Endothelial cell of umbilical vein (primary cell): ENCODE data around the gene TJP1. TPM values are rescaled to one million over a fixed set of nuclear protein-coding genes. Genes with fewer than 3 reads are reported as not detected.

Experiments
- BruUV-seq: library from RNA; stranded (reverse); fragments of 400-500 nt; replicated peaks from 2 replicates; lab custom pipeline; 2021; lab: Mats Ljungman, UMichigan
- CTCF ChIA-PET: fragments of 300-600, 350-600 bp; sonication (Branson Sonifier 250); formaldehyde crosslinking; loops from one replicate; lab custom pipeline; 2021; ENCODE audit warnings: antibody characterized with exemption, inconsistent platforms; lab: Charles Lee
- POLR2A ChIA-PET: fragments of 300-600, 350-600 bp; sonication (Branson Sonifier 250); formaldehyde crosslinking; loops from one replicate; lab custom pipeline; 2021; ENCODE audit warnings: antibody characterized with exemption, inconsistent platforms; lab: Charles Lee
- DNase-seq: peaks from one replicate; pipeline ENCODE4 v3.0.0-alpha.2; 2011; ENCODE audit warnings: low read depth, low spot score
- FAIRE-seq: peaks from 2 replicates; lab custom pipeline; 2011; peaks lifted over from hg19 to GRCh38; lab: Jason Lieb, UNC
- H2AFZ ChIP-seq: 2 replicates; pipeline ENCODE4 v1.6.0; 2012; ENCODE audit warnings: low read depth, low read length, control low read depth, inconsistent platforms
- H3K27ac ChIP-seq: 2 replicates; pipeline ENCODE4 v1.5.1; 2011; ENCODE audit warnings: low read depth, mild to moderate bottlenecking, control low read depth, low read length, moderate library complexity; ENCODE audit not compliant: insufficient read depth
- H3K27me3 ChIP-seq, 2 experiments: 2 replicates each; pipeline versions ENCODE4 v1.6.0 to v1.6.1; 2011; ENCODE audit warnings: low read length in 2 of 2, mixed read lengths in 1 of 2; ENCODE audit not compliant: control insufficient read depth in 2 of 2, insufficient read depth in 2 of 2
- H3K36me3 ChIP-seq, 2 experiments: 2 replicates in 1 of 2; 3 replicates in 1 of 2; pipeline ENCODE4 v1.5.1; 2011; ENCODE audit warnings: low read length in 2 of 2, mild to moderate bottlenecking in 1 of 2, moderate library complexity in 1 of 2; ENCODE audit not compliant: control insufficient read depth in 2 of 2, insufficient read depth in 2 of 2; ENCODE audit errors: extremely low read depth in 1 of 2
- H3K4me1 ChIP-seq: 3 replicates; pipeline ENCODE4 v1.5.1; 2011; ENCODE audit warnings: mild to moderate bottlenecking, low read length; ENCODE audit not compliant: control insufficient read depth, insufficient read depth; ENCODE audit errors: extremely low read depth
- H3K4me2 ChIP-seq: 2 replicates; pipeline ENCODE4 v1.6.1; 2011; ENCODE audit warnings: low read length, control low read depth, mixed read lengths; ENCODE audit not compliant: insufficient read depth
- H3K4me3 ChIP-seq, 3 experiments: fragments of 200-600 bp in 1 of 3; sonication (generic), shearing (Covaris generic) in 1 of 3; replicated peaks in 1 of 3; 2 replicates each; pipeline ENCODE4 v1.5.1; 2011 to 2016; ENCODE audit warnings: control low read depth in 3 of 3, low read length in 3 of 3, mild to moderate bottlenecking in 2 of 3, inconsistent platforms in 1 of 3, low read depth in 1 of 3, moderate library complexity in 1 of 3; ENCODE audit not compliant: insufficient read depth in 1 of 3
- H3K79me2 ChIP-seq: 2 replicates; pipeline ENCODE4 v1.6.0; 2012; ENCODE audit warnings: low read length, inconsistent platforms; ENCODE audit not compliant: control insufficient read depth, insufficient read depth
- H3K9ac ChIP-seq: replicated peaks from 2 replicates; pipeline ENCODE3; 2011; ENCODE audit warnings: low read length, control low read depth; ENCODE audit not compliant: insufficient read depth; ENCODE audit errors: extremely low read depth
- H3K9me1 ChIP-seq: replicated peaks from 3 replicates; pipeline ENCODE4 v1.6.0; 2011; ENCODE audit warnings: mild to moderate bottlenecking, low read length; ENCODE audit not compliant: control insufficient read depth, insufficient read depth; ENCODE audit errors: extremely low read depth
- H3K9me3 ChIP-seq: replicated peaks from 2 replicates; pipeline ENCODE4 v1.5.1; 2012; ENCODE audit warnings: low read length, inconsistent platforms; ENCODE audit not compliant: control insufficient read depth, insufficient read depth
- H4K20me1 ChIP-seq: replicated peaks from 2 replicates; pipeline ENCODE3; 2011; ENCODE audit warnings: mild to moderate bottlenecking, low read length; ENCODE audit not compliant: control insufficient read depth, insufficient read depth; ENCODE audit errors: extremely low read depth
- CTCF ChIP-seq, 2 donors: IDR thresholded peaks; 1 replicate in 1 of 2; 2 replicates in 1 of 2; pipeline ENCODE4 v1.5.1; 2011; ENCODE audit warnings: low read length in 2 of 2, mild to moderate bottlenecking in 2 of 2, moderate library complexity in 2 of 2, control low read depth in 1 of 2, inconsistent platforms in 1 of 2, low read depth in 1 of 2; ENCODE audit not compliant: insufficient read depth in 1 of 2; ENCODE audit errors: extremely low read depth in 1 of 2
- EZH2 ChIP-seq: IDR thresholded peaks from 2 replicates; pipeline ENCODE4 v1.6.1; 2012; ENCODE audit warnings: borderline replicate concordance, low read depth, mild to moderate bottlenecking, moderate library complexity, low read length, inconsistent platforms; ENCODE audit not compliant: severe bottlenecking
- FOS ChIP-seq: IDR thresholded peaks from 2 replicates; pipeline ENCODE4 v1.6.1; 2011; ENCODE audit warnings: mild to moderate bottlenecking, low read length, moderate library complexity, borderline replicate concordance; ENCODE audit not compliant: insufficient read depth
- GATA2 ChIP-seq: IDR thresholded peaks from 2 replicates; pipeline ENCODE4 v1.7.0; 2011; ENCODE audit warnings: low read depth, mild to moderate bottlenecking, moderate library complexity, mixed read lengths, low read length; ENCODE audit not compliant: insufficient read length, insufficient read depth
- JUN ChIP-seq: IDR thresholded peaks from 2 replicates; pipeline ENCODE4 v1.6.1; 2011; ENCODE audit warnings: borderline replicate concordance, low read depth; ENCODE audit not compliant: insufficient read length, insufficient read depth
- MAX ChIP-seq: IDR thresholded peaks from 2 replicates; pipeline ENCODE4 v1.6.1; 2011; ENCODE audit not compliant: insufficient read depth, insufficient read length
- MYC ChIP-seq: IDR thresholded peaks from one replicate; pipeline ENCODE4 v1.6.1; 2011; ENCODE audit warnings: mild to moderate bottlenecking, low read depth, low read length
- POLR2A ChIP-seq: IDR thresholded peaks from 2 replicates; pipeline ENCODE4 v1.6.1; 2012; ENCODE audit warnings: low read depth, mild to moderate bottlenecking, control low read depth, low read length
- POLR2AphosphoS5 ChIP-seq: IDR thresholded peaks from 2 replicates; pipeline ENCODE4 v1.6.1; 2012; ENCODE audit warnings: low read depth, mild to moderate bottlenecking, control low read depth, low read length, moderate library complexity; ENCODE audit not compliant: insufficient read depth
- dilution Hi-C: fragments of 300-500 bp; cut with MboI; formaldehyde crosslinking; loops from one replicate; pipeline ENCODE4 v1.15.0; 2019; ENCODE audit warnings: low sequenced_read_pairs; ENCODE audit not compliant: extremely low pct_ligation_motif_present
- intact Hi-C: fragments of 100-400 bp; cut with micrococcal nuclease; formaldehyde crosslinking; loops from one replicate; pipeline ENCODE4 v1.10.0; 2022
- polyA plus RNA-seq, 4 experiments: library from polyadenylated mRNA; depleted of rRNA in 3 of 4; stranded (reverse) in 3 of 4; unstranded in 1 of 4; fragments of >200 nt; gene quantifications; 2 replicates each; pipeline versions ENCODE4 v1.2.1 to v1.2.3, GENCODE V29; 2011 to 2012; ENCODE audit warnings: missing spikeins in 1 of 4
- total RNA-seq: library from RNA; stranded (reverse); gene quantifications from 2 replicates; pipeline ENCODE4 v1.2.3, GENCODE V29; 2021

Gene TJP1
- total and polyA plus RNA-seq, 2 donors (not counting 3 experiments of a cell fraction or from before 2014, with no cell fraction given), result 45.6 to 128 TPM

GRCh38 chr15:29734917-29735572, 87.2 kb downstream of the TJP1 start:
- Histone ChIP-seq H2AFZ (no peak overlapping the region), H4K20me1 (no peaks in the 10 kb centered on the region), H3K27ac (no peak overlapping the region), H3K4me1 (peaks cover 14% of the 10 kb centered on the region), H3K9me1 (peaks cover 2% of the 10 kb centered on the region), H3K27me3 (no peaks in the 10 kb centered on the region), H3K79me2 (peaks cover 3% of the 10 kb centered on the region), H3K9ac (no peak overlapping the region), H3K4me3 (no peak overlapping the region), H3K4me2 (no peak overlapping the region), H3K36me3 (peaks cover 14 to 23% of the 10 kb centered on the region in 2 experiments), H3K9me3 (no peaks in the 10 kb centered on the region)
- FAIRE-seq (no peak), DNase-seq (no peak)
- intact Hi-C loops (loop anchor here (5.0 kb wide), 2 partner anchors 38 to 337 kb away; no protein-coding TSS in a partner anchor), dilution Hi-C loops (no loop called here)
- TF ChIP-seq GATA2 (no peak), POLR2A (no peak), MAX (no peak), POLR2AphosphoS5 (no peak), MYC (no peak), FOS (no peak), CTCF (IDR thresholded peaks at IDR 0.05; ENCODE audit: extremely low read depth in 1 of 2, insufficient read depth in 1 of 2, low read depth in 1 of 2, low read length in 2 of 2) (no peak), JUN (no peak), EZH2 (no peak)
- BruUV-seq, result no TSS peak
- CTCF ChIA-PET, result interaction anchor here (1.2 to 2.4 kb wide), 3 partner anchors 13 to 190 kb away, joined by 3 to 14 read pairs (median 7); no protein-coding TSS in a partner anchor
- POLR2A ChIA-PET, result no interaction called here
